ENCODE results near the gene EVI5. TPM values are rescaled to one million over a fixed set of nuclear protein-coding genes. Genes with fewer than 3 reads are reported as not detected.

Gene EVI5
- total and polyA plus RNA-seq, 2 experiments from 2014 or later, result 24.9 to 29.0 TPM

GRCh38 chr1:92762355-92762754 is 22.6 kb downstream of the EVI5 start:
- peaks cover 98% of the 10 kb centered on the region for H3K79me2 ChIP-seq
- H3K36me3 ChIP-seq (replicated peaks; ENCODE audit: insufficient read depth, low read depth), result no peaks in the 10 kb centered on the region
- no peaks in the 10 kb centered on the region for H3K27me3 ChIP-seq
- no peak for TF ChIP-seq CTCF (IDR thresholded peaks at IDR 0.05; ENCODE audit: poor library complexity)
- no peak for TF ChIP-seq EZH2 (IDR thresholded peaks at IDR 0.05; ENCODE audit: borderline replicate concordance)
- no peak for TF ChIP-seq EZH2phosphoT487 (IDR thresholded peaks at IDR 0.05; ENCODE audit: low read depth, severe bottlenecking, unreplicated experiment)
- peaks cover 26% of the 10 kb centered on the region for H4K20me1 ChIP-seq (ENCODE audit: insufficient read depth, poor library complexity, severe bottlenecking)
- H3K4me2 ChIP-seq, result no peak overlapping the region
- H2AFZ ChIP-seq, result no peak overlapping the region
- no peaks in the 10 kb centered on the region for H3K9me2 ChIP-seq (replicated peaks; ENCODE audit: insufficient read depth)
- no peaks in the 10 kb centered on the region for H3K4me1 ChIP-seq (ENCODE audit: insufficient read depth)
- H3K27ac ChIP-seq, result no peak overlapping the region
- no peak overlapping the region for H3K4me3 ChIP-seq
- WGBS (ENCODE audit: low lambda C conversion rate, missing lambda C conversion rate), result 81% methylated on average over 1 of the region's 1 CpG
- no peak for DNase-seq (ENCODE audit: low spot score)
- H3K9me3 ChIP-seq (ENCODE audit: low read depth), result no peaks in the 10 kb centered on the region

- Histone ChIP-seq H3K9me2 (replicated peaks; ENCODE audit: insufficient read depth) (no peaks in the 10 kb centered on the region), H3K9me3 (ENCODE audit: low read depth) (no peaks in the 10 kb centered on the region), H3K4me1 (ENCODE audit: insufficient read depth) (no peaks in the 10 kb centered on the region), H2AFZ (no peak overlapping the region), H4K20me1 (ENCODE audit: insufficient read depth, poor library complexity, severe bottlenecking) (peaks cover 17% of the 10 kb centered on the region), H3K4me3 (no peak overlapping the region), H3K79me2 (peaks cover 96% of the 10 kb centered on the region), H3K27me3 (no peaks in the 10 kb centered on the region), H3K27ac (no peak overlapping the region), H3K4me2 (no peak overlapping the region), H3K36me3 (replicated peaks; ENCODE audit: insufficient read depth, low read depth) (no peaks in the 10 kb centered on the region)
- DNase-seq (ENCODE audit: low spot score), result no peak
- WGBS (ENCODE audit: low lambda C conversion rate, missing lambda C conversion rate), result 79% methylated on average over 1 of the region's 1 CpG
- no peak for TF ChIP-seq CTCF (IDR thresholded peaks at IDR 0.05; ENCODE audit: poor library complexity)
- no peak for TF ChIP-seq EZH2 (IDR thresholded peaks at IDR 0.05; ENCODE audit: borderline replicate concordance)
- TF ChIP-seq EZH2phosphoT487 (IDR thresholded peaks at IDR 0.05; ENCODE audit: low read depth, severe bottlenecking, unreplicated experiment), result no peak
Observed at GRCh38 chr1:92759361-92759760, 25.5 kb downstream of the EVI5 start.

- no peaks in the 10 kb centered on the region for H3K9me2 ChIP-seq (replicated peaks; ENCODE audit: insufficient read depth)
- H3K36me3 ChIP-seq (replicated peaks; ENCODE audit: insufficient read depth, low read depth), result no peaks in the 10 kb centered on the region
- H3K4me1 ChIP-seq (ENCODE audit: insufficient read depth), result no peaks in the 10 kb centered on the region
- WGBS (ENCODE audit: low lambda C conversion rate, missing lambda C conversion rate), result 86% methylated on average over 4 of the region's 4 CpGs
- no peak for DNase-seq (ENCODE audit: low spot score)
- peaks cover 12% of the 10 kb centered on the region for H4K20me1 ChIP-seq (ENCODE audit: insufficient read depth, poor library complexity, severe bottlenecking)
- no peaks in the 10 kb centered on the region for H3K27me3 ChIP-seq
- H2AFZ ChIP-seq, result no peak overlapping the region
- no peak for TF ChIP-seq CTCF (IDR thresholded peaks at IDR 0.05; ENCODE audit: poor library complexity)
- TF ChIP-seq EZH2 (IDR thresholded peaks at IDR 0.05; ENCODE audit: borderline replicate concordance), result no peak
- no peak for TF ChIP-seq EZH2phosphoT487 (IDR thresholded peaks at IDR 0.05; ENCODE audit: low read depth, severe bottlenecking, unreplicated experiment)
- no peak overlapping the region for H3K4me3 ChIP-seq
- H3K27ac ChIP-seq, result no peak overlapping the region
- no peak overlapping the region for H3K4me2 ChIP-seq
- no peaks in the 10 kb centered on the region for H3K9me3 ChIP-seq (ENCODE audit: low read depth)
- peaks cover 98% of the 10 kb centered on the region for H3K79me2 ChIP-seq
Observed at GRCh38 chr1:92756537-92756936, 28.4 kb downstream of the EVI5 start.

All from hepatocyte (in vitro differentiated cells).